ENCODE measurements around the gene SMIM9. TPM values are rescaled to one million over a fixed set of nuclear protein-coding genes. Genes with fewer than 3 reads are reported as not detected.

Gene SMIM9
- polyA plus RNA-seq, 1 of the 3 experiments (the other 2 are of a cell fraction), result not detected

DNA sequence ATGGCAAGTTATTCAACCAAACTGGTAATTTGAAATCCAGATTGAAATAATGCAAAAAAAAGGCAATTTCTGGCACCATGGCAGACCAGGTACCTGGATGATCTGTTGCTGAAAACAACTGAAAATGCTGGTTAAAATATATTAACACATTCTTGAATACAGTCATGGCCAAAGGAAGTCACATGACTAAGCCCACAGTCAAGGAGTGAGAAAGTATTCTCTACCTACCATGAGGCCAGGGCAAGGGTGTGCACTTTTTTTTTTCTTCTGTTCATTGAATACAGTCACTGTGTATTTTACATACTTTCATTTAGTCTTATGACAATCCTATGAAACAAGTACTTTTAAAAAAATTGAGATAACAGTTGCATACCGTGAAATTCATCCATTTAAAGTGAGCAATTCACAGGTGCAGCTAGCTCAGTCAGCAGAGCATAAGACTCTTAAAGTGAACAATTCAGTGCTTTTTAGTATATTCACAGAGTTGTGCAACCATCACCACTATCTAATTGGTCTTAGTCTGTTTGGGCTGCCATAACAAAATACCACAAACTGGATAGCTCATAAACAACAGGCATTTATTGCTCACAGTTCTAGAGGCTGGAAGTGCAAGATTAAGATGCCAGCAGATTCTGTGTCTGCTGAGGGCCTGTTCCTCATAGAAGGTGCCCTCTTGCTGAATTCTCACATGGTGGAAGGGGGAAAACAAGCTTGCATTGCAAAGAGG lies 24.4 kb downstream of the SMIM9 start (continued):
- no peak for TF ChIP-seq RFX5 (IDR thresholded peaks at IDR 0.05; ENCODE audit: low read length)
- no peak for TF ChIP-seq GATA2 (CRISPR knock-in tag; IDR thresholded peaks at IDR 0.05)
- TF ChIP-seq REST (IDR thresholded peaks at IDR 0.05; ENCODE audit: low read depth, low read length), result no peak
- TF ChIP-seq JUND (IDR thresholded peaks at IDR 0.05), result no peak
- no peak for TF ChIP-seq USF1 (IDR thresholded peaks at IDR 0.05; ENCODE audit: borderline replicate concordance, low read depth)

DNA sequence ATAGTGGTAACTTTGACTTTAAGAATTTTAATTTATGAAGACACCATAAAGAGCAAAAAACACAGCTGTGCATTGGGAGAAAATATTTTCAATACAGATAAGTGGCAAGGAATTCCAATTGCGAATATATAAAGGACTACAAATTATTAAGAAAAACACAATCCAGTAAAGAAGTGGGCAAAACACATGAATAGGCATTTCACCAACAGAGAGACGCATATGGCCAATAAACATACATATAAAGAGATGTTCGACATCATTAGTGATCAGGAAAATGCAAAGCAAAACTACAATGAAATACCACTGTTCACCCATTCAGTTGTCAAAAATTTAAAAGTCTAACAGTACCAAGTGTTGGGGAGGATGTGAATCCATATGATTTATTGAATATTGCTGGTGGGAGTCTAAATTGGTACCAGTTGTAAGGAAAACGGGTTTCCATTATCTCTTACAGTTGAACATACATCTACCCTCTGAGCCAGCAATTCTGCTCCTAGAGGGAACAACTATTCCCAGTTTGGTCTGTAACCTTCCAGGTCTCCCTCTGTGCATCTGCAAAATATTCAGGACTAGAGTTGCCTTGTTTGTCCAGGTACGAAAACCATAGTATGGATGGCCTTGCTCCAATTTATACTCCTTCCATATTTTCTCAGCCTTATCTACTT lies 27.5 kb downstream of the SMIM9 start:
- H3K9me3 ChIP-seq, result no peaks in the 10 kb centered on the region
- H3K9me2 ChIP-seq, result no peaks in the 10 kb centered on the region
- no peaks in the 10 kb centered on the region for H4K20me1 ChIP-seq (ENCODE audit: insufficient read depth)
- no peak overlapping the region for H3K27ac ChIP-seq (ENCODE audit: low read depth in 2 of 2, low read length in 1 of 2)
- POLR2A ChIA-PET, result no interaction called here
- H3F3A ChIP-seq (replicated peaks; ENCODE audit: insufficient read depth), result no peaks in the 10 kb centered on the region
- 40% methylated on average over 5 of the region's 5 CpGs for WGBS (ENCODE audit: low lambda C conversion rate)
- H2AFZ ChIP-seq (ENCODE audit: low read depth), result no peak overlapping the region
- DNase-seq, result no peak
- H3K4me2 ChIP-seq, result no peak overlapping the region
- no peaks in the 10 kb centered on the region for H3K36me3 ChIP-seq (replicated peaks in 1 of 2; ENCODE audit: control insufficient read depth in 1 of 2, insufficient read depth in 2 of 2, low read length in 1 of 2)
- H3K79me2 ChIP-seq (ENCODE audit: insufficient read depth), result no peaks in the 10 kb centered on the region
- peaks cover 0 to 4% of the 10 kb centered on the region in 2 experiments; a peak in 1 of 4 replicates for H3K4me1 ChIP-seq (ENCODE audit: control insufficient read depth in 1 of 2, insufficient read depth in 2 of 2, low read depth in 1 of 2, low read length in 1 of 2)
- no peak overlapping the region for H3K4me3 ChIP-seq (ENCODE audit: low read depth in 2 of 2, low read length in 1 of 2)
- H3K9ac ChIP-seq, result no peak overlapping the region
- CTCF ChIA-PET, result no interaction called here
- H3K27me3 ChIP-seq (ENCODE audit: insufficient read depth), result no peaks in the 10 kb centered on the region; the same call in 1 of the 2 replicates
- no peak for TF ChIP-seq MEF2A (IDR thresholded peaks at IDR 0.05; ENCODE audit: borderline replicate concordance, low read depth)
- no peak for TF ChIP-seq FOXM1 (IDR thresholded peaks at IDR 0.05; ENCODE audit: low read depth)
- TF ChIP-seq GATA2 (CRISPR knock-in tag; IDR thresholded peaks at IDR 0.05), result no peak
- TF ChIP-seq RAD21 (IDR thresholded peaks at IDR 0.05; ENCODE audit: low read length), result no peak
- TF ChIP-seq, protein P1, sequence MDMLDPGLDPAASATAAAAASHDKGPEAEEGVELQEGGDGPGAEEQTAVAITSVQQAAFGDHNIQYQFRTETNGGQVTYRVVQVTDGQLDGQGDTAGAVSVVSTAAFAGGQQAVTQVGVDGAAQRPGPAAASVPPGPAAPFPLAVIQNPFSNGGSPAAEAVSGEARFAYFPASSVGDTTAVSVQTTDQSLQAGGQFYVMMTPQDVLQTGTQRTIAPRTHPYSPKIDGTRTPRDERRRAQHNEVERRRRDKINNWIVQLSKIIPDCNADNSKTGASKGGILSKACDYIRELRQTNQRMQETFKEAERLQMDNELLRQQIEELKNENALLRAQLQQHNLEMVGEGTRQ (IDR thresholded peaks at IDR 0.05; ENCODE audit: borderline replicate concordance, low read depth, low read length), result no peak
- no peak for TF ChIP-seq EP300 (IDR thresholded peaks at IDR 0.05; ENCODE audit: borderline replicate concordance in 1 of 2, low read depth in 1 of 2, low read length in 1 of 2)
- TF ChIP-seq FOXJ3 (CRISPR knock-in tag; IDR thresholded peaks at IDR 0.05), result no peak
- TF ChIP-seq IRF3 (IDR thresholded peaks at IDR 0.05; ENCODE audit: low read depth, low read length), result no peak
- no peak for TF ChIP-seq POLR2AphosphoS5 (IDR thresholded peaks at IDR 0.05; ENCODE audit: low read depth, low read length)
- TF ChIP-seq CTCF (IDR thresholded peaks at IDR 0.05), result no peak
- TF ChIP-seq ELF1 (IDR thresholded peaks at IDR 0.05), result no peak
- no peak for TF ChIP-seq JUND (IDR thresholded peaks at IDR 0.05)
- no peak for TF ChIP-seq YY1 (IDR thresholded peaks at IDR 0.05; ENCODE audit: low read depth)
- no peak for TF ChIP-seq PBX3 (IDR thresholded peaks at IDR 0.05)
- no peak for TF ChIP-seq MXI1 (IDR thresholded peaks at IDR 0.05; ENCODE audit: low read depth, low read length)
- no peak for TF ChIP-seq SMC3 (IDR thresholded peaks at IDR 0.05; ENCODE audit: low read depth, low read length)
- TF ChIP-seq GABPA (IDR thresholded peaks at IDR 0.05; ENCODE audit: low read depth), result no peak

Data from SK-N-SH (cell line).